B cell (primary cell): ENCODE measurements around the gene SLC40A1. TPM values are rescaled to one million over a fixed set of nuclear protein-coding genes. Genes with fewer than 3 reads are reported as not detected.

ENCODE experiments used
- ATAC-seq: fragments of 200-7000 bp; cut with Tn5 transposase; one replicate; pipeline ENCODE4 v1.10.0; 2021; ENCODE audit warnings: low read depth, mild to moderate bottlenecking, moderate number of reproducible peaks, moderate library complexity
- CTCF ChIA-PET: fragments of 350-600 bp; sonication (Branson Sonifier 250); formaldehyde crosslinking; loops from one replicate; lab custom pipeline; 2021; ENCODE audit warnings: antibody characterized with exemption, inconsistent platforms; lab: Charles Lee
- POLR2A ChIA-PET: fragments of 350-600 bp; sonication (Branson Sonifier 250); formaldehyde crosslinking; loops from one replicate; lab custom pipeline; 2021; ENCODE audit warnings: antibody characterized with exemption; lab: Charles Lee
- DNase-seq: peaks from one replicate; pipeline ENCODE4 v3.0.0; 2013
- H2AFZ ChIP-seq: 2 replicates; pipeline ENCODE4 v1.6.1; 2012; ENCODE audit warnings: mild to moderate bottlenecking, low read depth, low read length; ENCODE audit not compliant: insufficient read depth, poor library complexity, severe bottlenecking
- H3K27ac ChIP-seq, 2 donors: 1 replicate in 1 of 2; 2 replicates in 1 of 2; pipeline ENCODE4 v1.5.1; 2012 to 2013; ENCODE audit warnings: low read length in 2 of 2, mild to moderate bottlenecking in 2 of 2, moderate library complexity in 1 of 2
- H3K27me3 ChIP-seq, 4 experiments: fragments of 200-600 bp in 1 of 4; sonication (generic) in 1 of 4; replicated peaks in 1 of 4; 1 replicate in 2 of 4; 2 replicates in 2 of 4; pipeline versions ENCODE4 v1.6.1 to v1.7.0; 2013 to 2016; ENCODE audit warnings: low read length in 3 of 4, mild to moderate bottlenecking in 2 of 4, mixed read lengths in 1 of 4, moderate library complexity in 1 of 4; ENCODE audit not compliant: insufficient read depth in 4 of 4, control insufficient read depth in 3 of 4; ENCODE audit errors: control extremely low read depth in 1 of 4
- H3K36me3 ChIP-seq, 2 experiments: replicated peaks in 1 of 2; 1 replicate in 1 of 2; 2 replicates in 1 of 2; pipeline versions ENCODE4 v1.6.1 to v1.7.1; 2013; ENCODE audit warnings: low read length in 1 of 2; ENCODE audit not compliant: insufficient read depth in 2 of 2, control insufficient read depth in 1 of 2; ENCODE audit errors: control extremely low read depth in 1 of 2, extremely low read depth in 1 of 2
- H3K4me1 ChIP-seq, 2 donors: fragments of 200-600 bp in 1 of 2; sonication (generic) in 1 of 2; 1 replicate in 1 of 2; 2 replicates in 1 of 2; pipeline versions ENCODE4 v1.5.1 to v1.6.1; 2013 to 2017; ENCODE audit warnings: low read length in 2 of 2; ENCODE audit not compliant: control insufficient read depth in 2 of 2, insufficient read depth in 2 of 2
- H3K4me2 ChIP-seq: replicated peaks from 2 replicates; pipeline ENCODE3; 2012; ENCODE audit warnings: mild to moderate bottlenecking, low read depth, low read length; ENCODE audit not compliant: poor library complexity, severe bottlenecking
- H3K4me3 ChIP-seq, 5 experiments: fragments of 200-600 bp in 1 of 5; sonication (generic) in 1 of 5; 1 replicate in 3 of 5; 2 replicates in 2 of 5; pipeline versions ENCODE4 v1.5.1 to v1.7.0; 2011 to 2016; ENCODE audit warnings: low read length in 4 of 5, mild to moderate bottlenecking in 4 of 5, low read depth in 2 of 5, control low read depth in 1 of 5, moderate library complexity in 1 of 5; ENCODE audit not compliant: insufficient read depth in 1 of 5; ENCODE audit errors: control extremely low read depth in 1 of 5, extremely low read depth in 1 of 5
- H3K79me2 ChIP-seq: fragments of 200-600 bp; sonication (generic); one replicate; pipeline ENCODE4 v1.6.0; 2016; ENCODE audit warnings: low read length; ENCODE audit not compliant: control insufficient read depth, insufficient read depth
- H3K9ac ChIP-seq: fragments of 200-600 bp; sonication (generic); 2 replicates; pipeline ENCODE4 v1.6.1; 2017; ENCODE audit warnings: mild to moderate bottlenecking, low read length, moderate library complexity
- H3K9me3 ChIP-seq, 3 donors: one replicate each; pipeline versions ENCODE4 v1.6.1 to v1.7.1; 2013; ENCODE audit warnings: low read length in 2 of 3; ENCODE audit not compliant: control insufficient read depth in 2 of 3, insufficient read depth in 1 of 3; ENCODE audit errors: control extremely low read depth in 1 of 3
- H4K20me1 ChIP-seq: 2 replicates; pipeline ENCODE4 v1.6.0; 2012; ENCODE audit warnings: mild to moderate bottlenecking, low read length; ENCODE audit not compliant: insufficient read depth, control insufficient read depth, poor library complexity, severe bottlenecking
- H3K27ac Mint-ChIP-seq: one replicate; pipeline ENCODE4 v1.8.0; 2021; ENCODE audit warnings: mixed read lengths
- H3K27me3 Mint-ChIP-seq: one replicate; pipeline ENCODE4 v1.8.0; 2021; ENCODE audit warnings: mixed read lengths
- H3K4me1 Mint-ChIP-seq: one replicate; pipeline ENCODE4 v1.8.0; 2021; ENCODE audit warnings: mixed read lengths
- H3K4me3 Mint-ChIP-seq: one replicate; pipeline ENCODE4 v1.8.0; 2021; ENCODE audit warnings: mixed read lengths
- H3K9me3 Mint-ChIP-seq: one replicate; pipeline ENCODE4 v1.8.0; 2022; ENCODE audit warnings: mixed read lengths; ENCODE audit not compliant: insufficient read depth
- CTCF ChIP-seq: fragments of 200-600 bp; IDR thresholded peaks from one replicate; pipeline ENCODE4 v1.8.0; 2022; ENCODE audit warnings: antibody characterized with exemption, mild to moderate bottlenecking
- EZH2 ChIP-seq: IDR thresholded peaks from 2 replicates; pipeline ENCODE4 v1.6.1; 2012; ENCODE audit warnings: borderline replicate concordance, low read depth, mild to moderate bottlenecking, moderate library complexity, low read length; ENCODE audit not compliant: insufficient read depth, poor library complexity, severe bottlenecking
- WGBS: methylation state at CpG from one replicate; pipeline ENCODE4 v1.1.5; 2013; ENCODE audit warnings: missing lambda C conversion rate; ENCODE audit not compliant: insufficient coverage; 5-methylcytosine and 5-hydroxymethylcytosine counted together
- intact Hi-C: fragments of 100-400 bp; cut with micrococcal nuclease; formaldehyde crosslinking; loops from one replicate; pipeline ENCODE4 v1.10.0; 2022
- polyA plus RNA-seq: library from polyadenylated mRNA; depleted of rRNA; stranded (reverse); fragments of >200 nt; gene quantifications from 2 replicates; pipeline ENCODE4 v1.2.3, GENCODE V29; 2012
- total RNA-seq, 2 donors: library from RNA; stranded (reverse); fragments of 120-200 nt in 1 of 2; gene quantifications; 1 replicate in 1 of 2; 2 replicates in 1 of 2; pipeline versions ENCODE4 v1.2.3 to v1.2.4, GENCODE V29; 2013 to 2022

SLC40A1 gene
- total and polyA plus RNA-seq, 2 donors (not counting 1 experiment from before 2014, with no cell fraction given), result 0.07 to 0.39 TPM

GRCh38 chr2:189629531-189630453 is 49.2 kb upstream of the SLC40A1 start:
- no peak overlapping the region for H3K4me3 Mint-ChIP-seq
- CTCF ChIA-PET, result interaction anchor here (0.7 to 0.8 kb wide), 2 partner anchors 14 to 169 kb away, joined by 3 read pairs; no protein-coding TSS in a partner anchor
- POLR2A ChIA-PET, result no interaction called here
- no peak overlapping the region for H3K27ac Mint-ChIP-seq
- Histone ChIP-seq H3K27ac (no peak overlapping the region), H2AFZ (no peak overlapping the region), H3K4me1 (no peaks in the 10 kb centered on the region), H3K79me2 (no peaks in the 10 kb centered on the region), H3K4me3 (no peak overlapping the region), H3K9me3 (no peaks in the 10 kb centered on the region), H4K20me1 (no peaks in the 10 kb centered on the region), H3K4me2 (no peak overlapping the region), H3K36me3 (no peaks in the 10 kb centered on the region), H3K9ac (no peak overlapping the region), H3K27me3 (no peaks in the 10 kb centered on the region)
- DNase-seq (no peak), ATAC-seq (no peak)
- peaks cover 11% of the 10 kb centered on the region for H3K27me3 Mint-ChIP-seq
- 100% methylated on average over 1 of the region's 10 CpGs for WGBS
- no peaks in the 10 kb centered on the region for H3K4me1 Mint-ChIP-seq
- H3K9me3 Mint-ChIP-seq, result no peaks in the 10 kb centered on the region
- intact Hi-C loops, result no loop called here
- TF ChIP-seq EZH2, result no peak
- no peak for TF ChIP-seq CTCF
